Prostate gland (tissue), 2 donors: Measurements from ENCODE around the gene PEX6. TPM values are rescaled to one million over a fixed set of nuclear protein-coding genes. Genes with fewer than 3 reads are reported as not detected.

ENCODE experiments used
- DNase-seq: peaks from one replicate; pipeline ENCODE4 v3.0.0-alpha.2; 2019; ENCODE audit warnings: low spot score
- H3K27ac ChIP-seq, 2 donors: fragments of 200-600 bp; sonication (generic); 2 replicates each; pipeline ENCODE4 v1.5.1; 2017 to 2019
- H3K27me3 ChIP-seq: fragments of 200-600 bp; sonication (generic); replicated peaks from 2 replicates; pipeline ENCODE4 v1.5.1; 2019; ENCODE audit not compliant: insufficient read depth
- H3K36me3 ChIP-seq, 2 donors: fragments of 200-600 bp; sonication (generic); 1 replicate in 1 of 2; 2 replicates in 1 of 2; pipeline versions ENCODE4 v1.5.1 to v1.8.1; 2017 to 2019
- H3K4me1 ChIP-seq: fragments of 200-600 bp; sonication (generic); replicated peaks from 2 replicates; pipeline ENCODE4 v1.5.1; 2019
- H3K4me3 ChIP-seq, 2 donors: fragments of 200-600 bp; sonication (generic); 2 replicates each; pipeline ENCODE4 v1.5.1; 2017 to 2019
- H3K9me3 ChIP-seq: fragments of 200-600 bp; sonication (generic); 2 replicates; pipeline ENCODE4 v1.5.1; 2017
- POLR2A ChIP-seq: fragments of 450-650 bp; IDR thresholded peaks from one replicate; pipeline ENCODE4 v1.6.1; 2016; ENCODE audit warnings: antibody characterized with exemption, mild to moderate bottlenecking
- POLR2AphosphoS5 ChIP-seq: sonication (generic); formaldehyde crosslinking; IDR thresholded peaks from one replicate; pipeline ENCODE4 v1.6.1; 2017; ENCODE audit warnings: antibody characterized with exemption
- WGBS: methylation state at CpG from one replicate; pipeline ENCODE4 v1.1.5; 2018; 5-methylcytosine and 5-hydroxymethylcytosine counted together
- intact Hi-C: fragments of 100-400 bp; cut with DNase I; formaldehyde crosslinking; loops from one replicate; pipeline ENCODE4 v1.14.2; 2022
- total RNA-seq, 2 donors: library from RNA; depleted of rRNA; stranded (reverse); fragments of >200 nt; gene quantifications; one replicate each; pipeline ENCODE4 v1.1.0, GENCODE V29; 2016
- TF ChIP-seq, protein P1 (sequence below), 4 experiments: fragments of 200-600 bp in 2 of 4; fragments of 450-650 bp in 2 of 4; sonication (generic) in 2 of 4; IDR thresholded peaks; 1 replicate in 3 of 4; 2 replicates in 1 of 4; pipeline ENCODE4 v1.5.1; 2016 to 2019; ENCODE audit warnings: antibody characterized with exemption in 4 of 4, mild to moderate bottlenecking in 2 of 4, moderate library complexity in 2 of 4

Gene PEX6
- total RNA-seq, 2 donors from 2014 or later: 23.9 to 57.9 TPM

DNA sequence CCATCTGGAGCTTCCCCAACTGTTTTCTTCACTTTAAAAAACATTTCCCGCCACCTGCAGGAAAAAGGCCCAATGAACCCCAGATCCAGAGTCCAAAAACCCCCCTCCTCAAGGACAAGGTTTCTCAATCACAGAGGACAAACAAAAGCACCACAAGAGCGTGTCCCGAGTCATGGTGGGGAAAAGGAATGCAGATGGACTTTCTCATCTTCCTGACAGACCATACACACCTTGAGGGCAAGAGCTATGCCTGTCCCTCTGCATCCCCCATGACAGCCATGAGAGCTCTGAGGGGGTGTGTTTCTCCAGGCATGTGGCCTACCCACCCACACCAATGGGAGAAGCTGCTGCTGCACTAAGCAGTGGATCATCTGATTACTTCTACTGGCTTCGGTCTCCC, 9.0 kb downstream of the PEX6 start:
- no peak for DNase-seq
- Histone ChIP-seq H3K4me3 (no peak overlapping the region), H3K27ac (no peak overlapping the region), H3K4me1 (no peaks in the 10 kb centered on the region), H3K27me3 (no peaks in the 10 kb centered on the region), H3K36me3 (peaks cover 2 to 9% of the 10 kb centered on the region in 2 donors), H3K9me3 (no peaks in the 10 kb centered on the region)
- TF ChIP-seq POLR2AphosphoS5 (no peak), POLR2A (no peak)
- TF ChIP-seq, protein P1, sequence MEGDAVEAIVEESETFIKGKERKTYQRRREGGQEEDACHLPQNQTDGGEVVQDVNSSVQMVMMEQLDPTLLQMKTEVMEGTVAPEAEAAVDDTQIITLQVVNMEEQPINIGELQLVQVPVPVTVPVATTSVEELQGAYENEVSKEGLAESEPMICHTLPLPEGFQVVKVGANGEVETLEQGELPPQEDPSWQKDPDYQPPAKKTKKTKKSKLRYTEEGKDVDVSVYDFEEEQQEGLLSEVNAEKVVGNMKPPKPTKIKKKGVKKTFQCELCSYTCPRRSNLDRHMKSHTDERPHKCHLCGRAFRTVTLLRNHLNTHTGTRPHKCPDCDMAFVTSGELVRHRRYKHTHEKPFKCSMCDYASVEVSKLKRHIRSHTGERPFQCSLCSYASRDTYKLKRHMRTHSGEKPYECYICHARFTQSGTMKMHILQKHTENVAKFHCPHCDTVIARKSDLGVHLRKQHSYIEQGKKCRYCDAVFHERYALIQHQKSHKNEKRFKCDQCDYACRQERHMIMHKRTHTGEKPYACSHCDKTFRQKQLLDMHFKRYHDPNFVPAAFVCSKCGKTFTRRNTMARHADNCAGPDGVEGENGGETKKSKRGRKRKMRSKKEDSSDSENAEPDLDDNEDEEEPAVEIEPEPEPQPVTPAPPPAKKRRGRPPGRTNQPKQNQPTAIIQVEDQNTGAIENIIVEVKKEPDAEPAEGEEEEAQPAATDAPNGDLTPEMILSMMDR (IDR thresholded peaks at IDR 0.05): no peak
- intact Hi-C loops: no loop called here
- WGBS: 94% methylated on average over 4 of the region's 4 CpGs

DNA sequence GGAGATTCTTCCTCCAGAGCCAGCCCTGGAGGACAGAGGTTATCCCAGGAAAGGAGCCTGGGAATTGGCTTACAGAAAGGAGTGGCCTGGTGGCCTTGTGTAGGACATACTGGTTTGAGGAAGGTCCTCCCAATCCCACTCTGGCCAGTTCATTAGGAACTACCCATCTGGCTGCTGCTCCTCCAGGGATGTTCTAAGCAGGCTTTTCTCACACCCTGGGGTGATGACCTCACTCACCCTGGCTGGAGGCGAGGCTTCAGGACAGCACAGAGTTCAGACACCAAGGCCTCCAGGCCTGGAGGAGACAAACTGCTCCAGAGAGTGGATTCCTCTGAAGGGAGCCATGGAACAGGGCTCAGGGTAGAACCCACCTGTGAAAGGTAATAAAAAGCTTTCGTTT, 9.6 kb downstream of the PEX6 start:
- no peak for DNase-seq
- no peak overlapping the region for H3K27ac ChIP-seq
- 93% methylated on average over 2 of the region's 2 CpGs for WGBS
- H3K27me3 ChIP-seq: no peaks in the 10 kb centered on the region
- no peaks in the 10 kb centered on the region for H3K9me3 ChIP-seq
- H3K36me3 ChIP-seq: peaks cover 5 to 9% of the 10 kb centered on the region in 2 donors
- intact Hi-C loops: no loop called here
- TF ChIP-seq, protein P1 (IDR thresholded peaks at IDR 0.05): no peak
- TF ChIP-seq POLR2AphosphoS5 (no peak), POLR2A (no peak)
- no peak overlapping the region for H3K4me3 ChIP-seq
- no peaks in the 10 kb centered on the region for H3K4me1 ChIP-seq

DNA sequence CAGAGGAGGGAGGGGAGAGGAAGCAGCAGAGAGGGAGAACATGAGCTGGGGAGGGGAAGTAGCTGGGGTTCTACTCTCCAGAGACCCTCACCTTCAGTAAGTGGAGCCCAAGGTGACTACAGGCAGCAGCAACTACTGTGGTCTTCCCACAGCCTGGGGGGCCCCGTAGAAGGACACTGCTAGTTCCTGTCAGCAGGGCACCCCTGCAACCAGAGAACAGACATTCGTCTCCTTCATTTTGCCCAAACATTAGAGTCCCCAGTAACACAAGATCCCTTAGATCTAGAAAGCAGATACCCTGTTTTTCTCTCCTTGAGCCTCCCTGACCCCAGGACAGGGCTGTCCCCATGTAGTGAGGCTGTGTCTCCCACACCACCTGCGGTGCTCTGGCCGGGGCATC, 10.2 kb downstream of the PEX6 start:
- no peak overlapping the region for H3K4me3 ChIP-seq
- peaks cover 5 to 9% of the 10 kb centered on the region in 2 donors for H3K36me3 ChIP-seq
- 95% methylated on average over 4 of the region's 4 CpGs for WGBS
- intact Hi-C loops: no loop called here
- no peak overlapping the region for H3K27ac ChIP-seq
- TF ChIP-seq, protein P1 (IDR thresholded peaks at IDR 0.05): no peak
- TF ChIP-seq POLR2AphosphoS5: no peak
- TF ChIP-seq POLR2A: no peak
- no peak for DNase-seq
- H3K4me1 ChIP-seq: no peaks in the 10 kb centered on the region
- H3K9me3 ChIP-seq: no peaks in the 10 kb centered on the region
- H3K27me3 ChIP-seq: no peaks in the 10 kb centered on the region

DNA sequence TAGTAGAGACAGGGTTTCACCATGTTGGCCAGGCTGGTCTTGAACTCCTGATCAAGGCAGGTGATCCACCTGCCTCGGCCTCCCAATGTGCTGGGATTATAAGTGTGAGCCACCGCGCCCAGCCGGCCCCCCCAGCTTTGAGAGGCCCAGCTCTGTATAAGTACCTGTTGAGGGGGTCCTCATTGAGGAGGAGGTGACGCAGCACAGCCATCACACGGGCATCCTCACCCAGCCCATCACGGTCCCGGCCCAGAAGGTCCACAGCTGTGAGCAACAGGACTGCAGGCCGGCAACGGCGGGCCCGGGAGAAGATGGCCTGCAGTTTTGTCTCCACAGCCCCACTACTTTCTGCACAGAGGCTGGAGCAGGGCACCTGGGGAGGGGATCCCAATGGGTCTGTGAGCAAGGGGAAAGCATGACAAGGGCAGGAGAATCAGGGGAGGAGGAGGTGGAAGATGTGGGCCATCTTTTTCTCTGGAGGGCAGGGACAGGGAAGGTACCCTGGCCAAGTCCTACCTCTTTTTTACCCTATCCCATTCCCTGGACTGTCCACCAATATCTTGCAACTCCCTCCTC, 10.8 kb downstream of the PEX6 start:
- whole genome bisulfite sequencing: 90% methylated on average over 12 of the region's 12 CpGs
- Histone ChIP-seq H3K36me3 (peaks cover 5 to 9% of the 10 kb centered on the region in 2 donors), H3K4me3 (no peak overlapping the region), H3K4me1 (no peaks in the 10 kb centered on the region), H3K27ac (no peak overlapping the region), H3K9me3 (no peaks in the 10 kb centered on the region), H3K27me3 (no peaks in the 10 kb centered on the region)
- no peak for TF ChIP-seq POLR2A
- TF ChIP-seq POLR2AphosphoS5: no peak
- TF ChIP-seq, protein P1 (IDR thresholded peaks at IDR 0.05): no peak
- intact Hi-C loops: no loop called here
- DNase-seq: no peak

DNA sequence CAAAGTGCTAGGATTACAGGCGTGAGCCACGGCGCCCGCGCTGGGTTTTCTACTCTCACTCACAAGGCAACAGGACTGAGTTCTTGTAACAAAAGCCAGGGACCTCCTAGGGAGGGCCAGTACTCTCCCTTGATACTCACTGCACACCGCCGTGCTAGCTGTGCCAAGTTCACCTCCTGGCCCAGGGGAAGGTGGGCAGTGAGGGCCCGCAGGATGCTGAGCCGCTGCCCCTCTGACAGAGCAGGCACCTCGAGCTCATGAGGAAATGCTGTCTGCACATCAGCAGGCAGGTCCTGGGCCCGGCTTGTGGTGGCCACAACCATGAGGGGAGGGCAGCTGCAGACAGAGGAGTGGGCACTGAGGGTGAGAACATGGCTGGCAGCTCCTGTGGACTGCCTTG, 11.8 kb downstream of the PEX6 start:
- whole genome bisulfite sequencing: 94% methylated on average over 11 of the region's 11 CpGs
- DNase-seq: no peak
- no peaks in the 10 kb centered on the region for H3K9me3 ChIP-seq
- no peak overlapping the region for H3K4me3 ChIP-seq
- no peaks in the 10 kb centered on the region for H3K27me3 ChIP-seq
- no peaks in the 10 kb centered on the region for H3K4me1 ChIP-seq
- intact Hi-C loops: no loop called here
- no peak overlapping the region for H3K27ac ChIP-seq
- peaks cover 5 to 9% of the 10 kb centered on the region in 2 donors for H3K36me3 ChIP-seq
- TF ChIP-seq POLR2A (no peak), POLR2AphosphoS5 (no peak)
- TF ChIP-seq, protein P1 (IDR thresholded peaks at IDR 0.05): no peak
